Lung (tissue), 12 donors: Measurements from ENCODE around the gene OR1N1. TPM values are rescaled to one million over a fixed set of nuclear protein-coding genes. Genes with fewer than 3 reads are reported as not detected.

ENCODE experiments used
- ATAC-seq: fragments of 200-7000 bp; cut with Tn5 transposase; one replicate; pipeline ENCODE4 v1.9.1; 2020; ENCODE audit warnings: moderate number of reproducible peaks; ENCODE audit not compliant: insufficient read depth, low FRiP score
- DNase-seq, 3 donors: peaks; one replicate each; pipeline ENCODE4 v3.0.0-alpha.2; 2013 to 2017
- H3K27ac ChIP-seq, 2 donors: one replicate each; pipeline ENCODE4 v1.5.1; 2013; ENCODE audit warnings: mild to moderate bottlenecking in 2 of 2, moderate library complexity in 2 of 2, control low read depth in 1 of 2, inconsistent platforms in 1 of 2, low read depth in 1 of 2, low read length in 1 of 2
- H3K27me3 ChIP-seq, 3 donors: one replicate each; pipeline ENCODE4 v1.5.1; 2013; ENCODE audit warnings: low read length in 2 of 3; ENCODE audit not compliant: control insufficient read depth in 3 of 3, insufficient read depth in 3 of 3
- H3K36me3 ChIP-seq, 4 donors: one replicate each; pipeline ENCODE4 v1.5.1; 2013; ENCODE audit warnings: low read length in 4 of 4, mild to moderate bottlenecking in 1 of 4, moderate library complexity in 1 of 4; ENCODE audit not compliant: control insufficient read depth in 4 of 4, insufficient read depth in 4 of 4
- H3K4me1 ChIP-seq, 5 donors: one replicate each; pipeline ENCODE4 v1.5.1; 2013; ENCODE audit warnings: low read length in 5 of 5, mild to moderate bottlenecking in 2 of 5, moderate library complexity in 1 of 5; ENCODE audit not compliant: control insufficient read depth in 5 of 5, insufficient read depth in 5 of 5
- H3K4me3 ChIP-seq: one replicate; pipeline ENCODE4 v1.5.1; 2013; ENCODE audit warnings: mild to moderate bottlenecking, control low read depth, moderate library complexity
- H3K9ac ChIP-seq, 2 donors: one replicate each; pipeline ENCODE4 v1.5.1; 2013; ENCODE audit warnings: low read length in 2 of 2, control low read depth in 1 of 2; ENCODE audit not compliant: insufficient read depth in 1 of 2
- H3K9me3 ChIP-seq, 4 donors: one replicate each; pipeline ENCODE4 v1.5.1; 2013; ENCODE audit warnings: low read length in 3 of 4, mild to moderate bottlenecking in 1 of 4, moderate library complexity in 1 of 4; ENCODE audit not compliant: control insufficient read depth in 4 of 4, insufficient read depth in 3 of 4
- CTCF ChIP-seq: IDR thresholded peaks from 2 replicates; pipeline ENCODE4 v1.5.1; 2012; ENCODE audit warnings: mild to moderate bottlenecking; ENCODE audit errors: control extremely low read depth, extremely low read depth
- WGBS, 2 donors: extraction: QIAGEN DNeasy Blood & Tissue Kit; methylation state at CpG; one replicate each; pipeline ENCODE4 v1.1.7; 2013; 5-methylcytosine and 5-hydroxymethylcytosine counted together
- polyA plus RNA-seq, 2 donors: library from polyadenylated mRNA; stranded (reverse); fragments of 200-250 nt; gene quantifications; one replicate each; pipeline ENCODE4 v1.2.1, GENCODE V29; 2013
- total RNA-seq, 2 donors: library from RNA; depleted of rRNA in 1 of 2; stranded (reverse); fragments of >200 nt in 1 of 2; gene quantifications; one replicate each; pipeline ENCODE4 v1.2.1, GENCODE V29; 2014 to 2021
- donor health status: control.
- donor health status: control.
- donor health status: Bipolar disorder and iron deficiency.
- donor health status: healthy.
- donor health status: DM: yes; HTN: yes; CAD: no.

The OR1N1 gene
- total and polyA plus RNA-seq, 4 donors, result not detected

- no peaks in the 10 kb centered on the region for H3K4me1 ChIP-seq
- H3K27me3 ChIP-seq, result peaks cover 0 to 2% (median 0%) of the 10 kb centered on the region in 3 donors
- H3K9ac ChIP-seq, result no peak within 1 kb of the TSS
- H3K27ac ChIP-seq, result no peak within 1 kb of the TSS
- ATAC-seq (no peak), DNase-seq (no peak)
- no peaks in the 10 kb centered on the region for H3K9me3 ChIP-seq
- H3K4me3 ChIP-seq, result no peak within 1 kb of the TSS
- WGBS, 2 donors, result 71 to 83% methylated on average over 4 of the region's 4 CpGs
- no peak for TF ChIP-seq CTCF
- no peaks in the 10 kb centered on the region for H3K36me3 ChIP-seq
These were observed 8.3 kb downstream of the OR1N1 start, which contains the start of gene OR1J4 for GRCh38 chr9:122518841-122519240. TSS of gene OR1J4 (plus strand) at chr9:122519141. CDS start at chr9:122519141, 0 bp downstream.

- Histone ChIP-seq H3K27me3 (peaks cover 0 to 2% (median 0%) of the 10 kb centered on the region in 3 donors), H3K9ac (no peak overlapping the region), H3K27ac (no peak overlapping the region), H3K4me1 (no peaks in the 10 kb centered on the region), H3K9me3 (no peaks in the 10 kb centered on the region), H3K36me3 (no peaks in the 10 kb centered on the region), H3K4me3 (no peak overlapping the region)
- DNase-seq (no peak), ATAC-seq (no peak)
- TF ChIP-seq CTCF, result no peak
- WGBS, 2 donors, result 55 to 58% methylated on average over 2 of the region's 2 CpGs
These were observed 8.9 kb downstream of the OR1N1 start for GRCh38 chr9:122518226-122518625.

GRCh38 chr9:122510502-122510901, 16.6 kb downstream of the OR1N1 start, which contains the start of gene OR1J2:
TSS of gene OR1J2 (plus strand) at chr9:122510802. CDS start at chr9:122510802, 0 bp downstream.
- Histone ChIP-seq H3K4me3 (no peak within 1 kb of the TSS), H3K27me3 (peaks cover 0 to 5% (median 0%) of the 10 kb centered on the region in 3 donors), H3K9ac (no peak within 1 kb of the TSS), H3K4me1 (no peaks in the 10 kb centered on the region), H3K36me3 (no peaks in the 10 kb centered on the region), H3K27ac (no peak within 1 kb of the TSS), H3K9me3 (no peaks in the 10 kb centered on the region)
- no peak for TF ChIP-seq CTCF
- no peak for ATAC-seq
- 85 to 87% methylated on average over 6 of the region's 6 CpGs for WGBS, 2 donors
- DNase-seq, result no peak

GRCh38 chr9:122506964-122507363, 20.1 kb downstream of the OR1N1 start:
- H3K27me3 ChIP-seq, result peaks cover 0 to 8% (median 0%) of the 10 kb centered on the region in 3 donors
- ATAC-seq, result no peak
- no peak for TF ChIP-seq CTCF
- no peak overlapping the region for H3K4me3 ChIP-seq
- WGBS, 2 donors, result 47 to 55% methylated on average over 2 of the region's 2 CpGs
- H3K36me3 ChIP-seq, result no peaks in the 10 kb centered on the region
- DNase-seq, result no peak
- no peak overlapping the region for H3K9ac ChIP-seq
- no peak overlapping the region for H3K27ac ChIP-seq
- H3K4me1 ChIP-seq, result no peaks in the 10 kb centered on the region
- no peaks in the 10 kb centered on the region for H3K9me3 ChIP-seq
